NCI-H2227 (cell line): ENCODE data around the gene GMNN.
A peak's percentile ranks its signal among the peaks of the same experiment; 100 is the strongest.
"Not testable (repeated sequence)": the region's sequence is repeated elsewhere in the genome, so short reads cannot be mapped to it uniquely, and the experiment has no call there.

Experiments used
- DNase-seq: peaks from one replicate; lab custom pipeline; 2025; ENCODE audit not compliant: unreplicated experiment; lab: John Stamatoyannopoulos, UW

Gene GMNN

GRCh38 chr6:24774696-24775519 is at the start of gene GMNN:
Gene GMNN (plus strand): TSS chr6:24774937. CDS start chr6:24777247, 2,310 bp downstream.
- peak; percentile 99 for DNase-seq

- DNase-seq, result not testable (repeated sequence)
Measured at GRCh38 chr6:24730653-24731052, 44.1 kb upstream of the GMNN start.

- not testable (repeated sequence) for DNase-seq
Measured at GRCh38 chr6:24731456-24732134, 43.1 kb upstream of the GMNN start.

GRCh38 chr6:24734166-24734565 is 40.6 kb upstream of the GMNN start:
- no peak for DNase-seq

GRCh38 chr6:24734710-24735109 is 40.0 kb upstream of the GMNN start:
- not testable (repeated sequence) for DNase-seq

- no peak for DNase-seq
Measured at GRCh38 chr6:24738741-24739140, 36.0 kb upstream of the GMNN start.

- DNase-seq, result no peak
Measured at GRCh38 chr6:24740861-24741260, 33.9 kb upstream of the GMNN start.

GRCh38 chr6:24742216-24742738 is 32.5 kb upstream of the GMNN start:
- no peak for DNase-seq

- no peak for DNase-seq
Measured at GRCh38 chr6:24743265-24743943, 31.3 kb upstream of the GMNN start.

GRCh38 chr6:24743944-24744335 is 30.8 kb upstream of the GMNN start:
- DNase-seq, result no peak

- no peak for DNase-seq
Measured at GRCh38 chr6:24744911-24745310, 29.8 kb upstream of the GMNN start.

GRCh38 chr6:24749297-24749696 is 25.4 kb upstream of the GMNN start:
- DNase-seq, result no peak

- DNase-seq, result not testable (repeated sequence)
Measured at GRCh38 chr6:24750878-24751277, 23.9 kb upstream of the GMNN start.

GRCh38 chr6:24752503-24752902 is 22.2 kb upstream of the GMNN start:
- DNase-seq, result no peak

- DNase-seq, result no peak
Measured at GRCh38 chr6:24752917-24753492, 21.7 kb upstream of the GMNN start.

- DNase-seq, result no peak
Measured at GRCh38 chr6:24753545-24753944, 21.2 kb upstream of the GMNN start.

- DNase-seq, result not testable (repeated sequence)
Measured at GRCh38 chr6:24754378-24754777, 20.4 kb upstream of the GMNN start.

- no peak for DNase-seq
Measured at GRCh38 chr6:24755279-24755678, 19.5 kb upstream of the GMNN start.

GRCh38 chr6:24757611-24758010 is 17.1 kb upstream of the GMNN start:
- DNase-seq, result no peak

- DNase-seq, result no peak
Measured at GRCh38 chr6:24759718-24760117, 15.0 kb upstream of the GMNN start.

- DNase-seq, result no peak
Measured at GRCh38 chr6:24760210-24760609, 14.5 kb upstream of the GMNN start.
